BLaER1 (cell line): ENCODE results near the gene NQO1.
"Not testable (repeated sequence)": the region's sequence is repeated elsewhere in the genome, so short reads cannot be mapped to it uniquely, and the experiment has no call there.

ENCODE experiments used
- H3K27ac ChIP-seq: shearing (Covaris generic); formaldehyde crosslinking; 2 replicates; pipeline ENCODE4 v1.8.1; 2022
- H3K27me3 ChIP-seq: shearing (Covaris generic); formaldehyde crosslinking; 2 replicates; pipeline ENCODE4 v1.8.1; 2022
- H3K36me3 ChIP-seq: shearing (Covaris generic); formaldehyde crosslinking; 2 replicates; pipeline ENCODE4 v1.8.1; 2022
- H3K4me1 ChIP-seq: shearing (Covaris generic); formaldehyde crosslinking; 2 replicates; pipeline ENCODE4 v1.8.1; 2022
- H3K4me2 ChIP-seq: shearing (Covaris generic); formaldehyde crosslinking; 2 replicates; pipeline ENCODE4 v1.8.1; 2022
- H3K4me3 ChIP-seq: shearing (Covaris generic); formaldehyde crosslinking; 2 replicates; pipeline ENCODE4 v1.8.1; 2022
- H3K9ac ChIP-seq: shearing (Covaris generic); formaldehyde crosslinking; 2 replicates; pipeline ENCODE4 v1.8.1; 2022
- H3K9me3 ChIP-seq: shearing (Covaris generic); formaldehyde crosslinking; 2 replicates; pipeline ENCODE4 v1.8.1; 2022
- H4K20me1 ChIP-seq: shearing (Covaris generic); formaldehyde crosslinking; 2 replicates; pipeline ENCODE4 v1.8.1; 2022
- Cebpa-rat ChIP-seq: shearing (Covaris generic); IDR thresholded peaks from 2 replicates; pipeline ENCODE4 v1.8.1; 2022

NQO1 gene

GRCh38 chr16:69744363-69745231, 18.2 kb upstream of the NQO1 start:
- H3K27ac ChIP-seq: no peak overlapping the region
- no peaks in the 10 kb centered on the region for H3K9me3 ChIP-seq
- no peak for TF ChIP-seq Cebpa-rat
- H3K4me1 ChIP-seq: no peaks in the 10 kb centered on the region
- H4K20me1 ChIP-seq: peaks cover 80% of the 10 kb centered on the region
- no peaks in the 10 kb centered on the region for H3K27me3 ChIP-seq
- H3K36me3 ChIP-seq: peaks cover 100% of the 10 kb centered on the region
- H3K4me2 ChIP-seq: no peak overlapping the region
- no peak overlapping the region for H3K4me3 ChIP-seq
- H3K9ac ChIP-seq: no peak overlapping the region

GRCh38 chr16:69741951-69742904, 15.9 kb upstream of the NQO1 start:
- Histone ChIP-seq H3K27ac (no peak overlapping the region), H3K27me3 (no peaks in the 10 kb centered on the region), H3K36me3 (peaks cover 86% of the 10 kb centered on the region), H3K9ac (no peak overlapping the region), H3K9me3 (no peaks in the 10 kb centered on the region), H3K4me2 (no peak overlapping the region), H4K20me1 (peaks cover 62% of the 10 kb centered on the region), H3K4me3 (no peak overlapping the region), H3K4me1 (no peaks in the 10 kb centered on the region)
- TF ChIP-seq Cebpa-rat: no peak

GRCh38 chr16:69741519-69741918, 15.2 kb upstream of the NQO1 start:
- Histone ChIP-seq H3K4me1 (no peaks in the 10 kb centered on the region), H3K27me3 (no peaks in the 10 kb centered on the region), H3K4me2 (no peak overlapping the region), H3K27ac (no peak overlapping the region), H3K36me3 (peaks cover 79% of the 10 kb centered on the region), H3K9me3 (no peaks in the 10 kb centered on the region), H3K4me3 (no peak overlapping the region), H4K20me1 (peaks cover 55% of the 10 kb centered on the region), H3K9ac (no peak overlapping the region)
- no peak for TF ChIP-seq Cebpa-rat

GRCh38 chr16:69732101-69732500, 5.7 kb upstream of the NQO1 start:
- no peak for TF ChIP-seq Cebpa-rat
- Histone ChIP-seq H3K27me3 (no peaks in the 10 kb centered on the region), H3K4me2 (no peak overlapping the region), H3K9ac (no peak overlapping the region), H3K27ac (no peak overlapping the region), H3K4me3 (no peak overlapping the region), H3K36me3 (no peaks in the 10 kb centered on the region), H3K9me3 (no peaks in the 10 kb centered on the region), H4K20me1 (no peaks in the 10 kb centered on the region), H3K4me1 (peaks cover 19% of the 10 kb centered on the region)

- not testable (repeated sequence) for H3K4me2 ChIP-seq, H4K20me1 ChIP-seq, H3K27ac ChIP-seq, H3K4me3 ChIP-seq, H3K9me3 ChIP-seq, H3K27me3 ChIP-seq, H3K9ac ChIP-seq, H3K36me3 ChIP-seq
- peaks cover 25% of the 10 kb centered on the region for H3K4me1 ChIP-seq
Observed at GRCh38 chr16:69731280-69731679, 4.9 kb upstream of the NQO1 start.

- peaks cover 45% of the 10 kb centered on the region for H3K4me1 ChIP-seq
- not testable (repeated sequence) for H3K27me3 ChIP-seq, H3K9me3 ChIP-seq, H3K27ac ChIP-seq, H3K36me3 ChIP-seq, H3K4me3 ChIP-seq, H3K4me2 ChIP-seq, H4K20me1 ChIP-seq, H3K9ac ChIP-seq
Observed at GRCh38 chr16:69729030-69729429, 2.7 kb upstream of the NQO1 start.

- TF ChIP-seq Cebpa-rat: no peak
- peak overlapping the region; percentile 94 for H3K4me2 ChIP-seq
- H3K27me3 ChIP-seq: no peaks in the 10 kb centered on the region
- H3K4me3 ChIP-seq: no peak overlapping the region
- peak overlapping the region; percentile 84 for H3K27ac ChIP-seq
- no peaks in the 10 kb centered on the region for H4K20me1 ChIP-seq
- H3K9ac ChIP-seq: no peak overlapping the region
- no peaks in the 10 kb centered on the region for H3K36me3 ChIP-seq
- H3K4me1 ChIP-seq: peaks cover 45% of the 10 kb centered on the region
- no peaks in the 10 kb centered on the region for H3K9me3 ChIP-seq
Observed at GRCh38 chr16:69727916-69728270, 1.5 kb upstream of the NQO1 start.

GRCh38 chr16:69725480-69726312, 664 bp downstream of the NQO1 start:
- Histone ChIP-seq H3K9me3 (no peaks in the 10 kb centered on the region), H3K27me3 (no peaks in the 10 kb centered on the region), H4K20me1 (no peaks in the 10 kb centered on the region), H3K27ac (peak overlapping the region; percentile 84), H3K4me1 (peaks cover 45% of the 10 kb centered on the region), H3K4me3 (peak overlapping the region; percentile 73), H3K36me3 (no peaks in the 10 kb centered on the region), H3K4me2 (peak overlapping the region; percentile 94), H3K9ac (peak overlapping the region; percentile 80)
- TF ChIP-seq Cebpa-rat: no peak

GRCh38 chr16:69724981-69725479, 1.3 kb downstream of the NQO1 start:
- H3K36me3 ChIP-seq: no peaks in the 10 kb centered on the region
- TF ChIP-seq Cebpa-rat: no peak
- H4K20me1 ChIP-seq: no peaks in the 10 kb centered on the region
- H3K9ac ChIP-seq: no peak overlapping the region
- H3K4me2 ChIP-seq: no peak overlapping the region
- no peak overlapping the region for H3K4me3 ChIP-seq
- H3K4me1 ChIP-seq: peaks cover 45% of the 10 kb centered on the region
- H3K27me3 ChIP-seq: no peaks in the 10 kb centered on the region
- no peak overlapping the region for H3K27ac ChIP-seq
- no peaks in the 10 kb centered on the region for H3K9me3 ChIP-seq
